Activated B cell treated with CpG ODN at 0.5 μM for 24 hours (primary cell): Measurements from ENCODE around the gene NOCT. TPM values are rescaled to one million over a fixed set of nuclear protein-coding genes. Genes with fewer than 3 reads are reported as not detected.

ENCODE experiments used
- ATAC-seq: fragments of 200-7000 bp; cut with Tn5 transposase; one replicate; pipeline ENCODE4 v1.10.0; 2021; ENCODE audit warnings: low read depth, mild to moderate bottlenecking, moderate library complexity
- CTCF ChIA-PET: fragments of 350-600 bp; sonication (Branson Sonifier 250); formaldehyde crosslinking; loops from one replicate; lab custom pipeline; 2021; ENCODE audit warnings: antibody characterized with exemption; lab: Charles Lee
- POLR2A ChIA-PET: fragments of 350-600 bp; sonication (Branson Sonifier 250); formaldehyde crosslinking; loops from one replicate; lab custom pipeline; 2021; ENCODE audit warnings: antibody characterized with exemption; lab: Charles Lee
- DNase-seq: peaks from one replicate; pipeline ENCODE4 v3.0.0; 2022
- H3K27ac Mint-ChIP-seq: one replicate; pipeline ENCODE4 v1.8.0; 2020; ENCODE audit warnings: mixed read lengths
- H3K27me3 Mint-ChIP-seq: one replicate; pipeline ENCODE4 v1.8.0; 2021; ENCODE audit warnings: mixed read lengths
- H3K36me3 Mint-ChIP-seq: one replicate; pipeline ENCODE4 v1.8.0; 2021; ENCODE audit warnings: low read depth, mixed read lengths
- H3K4me1 Mint-ChIP-seq: one replicate; pipeline ENCODE4 v1.8.0; 2021; ENCODE audit warnings: mixed read lengths
- H3K4me3 Mint-ChIP-seq: one replicate; pipeline ENCODE4 v1.8.0; 2020; ENCODE audit warnings: mild to moderate bottlenecking, mixed read lengths
- H3K9me3 Mint-ChIP-seq: one replicate; pipeline ENCODE4 v1.8.0; 2020; ENCODE audit warnings: mixed read lengths
- intact Hi-C: fragments of 100-400 bp; cut with micrococcal nuclease; formaldehyde crosslinking; loops from one replicate; pipeline ENCODE4 v1.15.1; 2024
- total RNA-seq: library from RNA; stranded (reverse); gene quantifications from 2 replicates; pipeline ENCODE4 v1.2.3, GENCODE V29; 2022
- TF ChIP-seq, protein P1 (sequence below): fragments of 200-600 bp; IDR thresholded peaks from one replicate; pipeline ENCODE4 v1.8.0; 2022; ENCODE audit warnings: antibody characterized with exemption, mild to moderate bottlenecking

Gene NOCT
- total RNA-seq, 1 donor from 2014 or later, result 9.1 TPM

- H3K4me3 Mint-ChIP-seq, result peak overlapping the region; percentile 0
- H3K27me3 Mint-ChIP-seq, result no peaks in the 10 kb centered on the region
- H3K27ac Mint-ChIP-seq, result no peak overlapping the region
- peaks cover 32% of the 10 kb centered on the region for H3K4me1 Mint-ChIP-seq
- POLR2A ChIA-PET, result interaction anchor here (0.8 to 1.1 kb wide), 4 partner anchors 15 to 270 kb away, joined by 3 to 7 read pairs (median 4); partner anchors contain the start of gene NOCT
- TF ChIP-seq, protein P1, sequence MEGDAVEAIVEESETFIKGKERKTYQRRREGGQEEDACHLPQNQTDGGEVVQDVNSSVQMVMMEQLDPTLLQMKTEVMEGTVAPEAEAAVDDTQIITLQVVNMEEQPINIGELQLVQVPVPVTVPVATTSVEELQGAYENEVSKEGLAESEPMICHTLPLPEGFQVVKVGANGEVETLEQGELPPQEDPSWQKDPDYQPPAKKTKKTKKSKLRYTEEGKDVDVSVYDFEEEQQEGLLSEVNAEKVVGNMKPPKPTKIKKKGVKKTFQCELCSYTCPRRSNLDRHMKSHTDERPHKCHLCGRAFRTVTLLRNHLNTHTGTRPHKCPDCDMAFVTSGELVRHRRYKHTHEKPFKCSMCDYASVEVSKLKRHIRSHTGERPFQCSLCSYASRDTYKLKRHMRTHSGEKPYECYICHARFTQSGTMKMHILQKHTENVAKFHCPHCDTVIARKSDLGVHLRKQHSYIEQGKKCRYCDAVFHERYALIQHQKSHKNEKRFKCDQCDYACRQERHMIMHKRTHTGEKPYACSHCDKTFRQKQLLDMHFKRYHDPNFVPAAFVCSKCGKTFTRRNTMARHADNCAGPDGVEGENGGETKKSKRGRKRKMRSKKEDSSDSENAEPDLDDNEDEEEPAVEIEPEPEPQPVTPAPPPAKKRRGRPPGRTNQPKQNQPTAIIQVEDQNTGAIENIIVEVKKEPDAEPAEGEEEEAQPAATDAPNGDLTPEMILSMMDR, result peak; percentile 60
- intact Hi-C loops, result loop anchor here (1.0 to 5.0 kb wide), 8 partner anchors 52 to 621 kb away; partner anchors contain the start of gene ELF2
- DNase-seq (peak; percentile 34), ATAC-seq (peak; percentile 75)
- H3K9me3 Mint-ChIP-seq, result no peaks in the 10 kb centered on the region
- CTCF ChIA-PET, result interaction anchor here (0.5 to 4.2 kb wide), 43 partner anchors 8 to 626 kb away, joined by 3 to 36 read pairs (median 4); partner anchors contain the start of genes NAA15, NOCT, RAB33B and SETD7
- peaks cover 8% of the 10 kb centered on the region for H3K36me3 Mint-ChIP-seq
These were observed 15.1 kb downstream of the NOCT start for GRCh38 chr4:139030614-139031235.

- no peaks in the 10 kb centered on the region for H3K9me3 Mint-ChIP-seq
- H3K36me3 Mint-ChIP-seq, result peaks cover 8% of the 10 kb centered on the region
- CTCF ChIA-PET, result interaction anchor here (0.6 kb wide), 1 partner anchor 616 kb away, joined by 3 read pairs; no protein-coding TSS in a partner anchor
- intact Hi-C loops, result no loop called here
- no peak for ATAC-seq
- POLR2A ChIA-PET, result no interaction called here
- no peaks in the 10 kb centered on the region for H3K27me3 Mint-ChIP-seq
- H3K27ac Mint-ChIP-seq, result no peak overlapping the region
- no peak overlapping the region for H3K4me3 Mint-ChIP-seq
- TF ChIP-seq, protein P1, result no peak
- DNase-seq, result no peak
- peaks cover 42% of the 10 kb centered on the region for H3K4me1 Mint-ChIP-seq
These were observed 20.1 kb downstream of the NOCT start for GRCh38 chr4:139035650-139036049.

DNA sequence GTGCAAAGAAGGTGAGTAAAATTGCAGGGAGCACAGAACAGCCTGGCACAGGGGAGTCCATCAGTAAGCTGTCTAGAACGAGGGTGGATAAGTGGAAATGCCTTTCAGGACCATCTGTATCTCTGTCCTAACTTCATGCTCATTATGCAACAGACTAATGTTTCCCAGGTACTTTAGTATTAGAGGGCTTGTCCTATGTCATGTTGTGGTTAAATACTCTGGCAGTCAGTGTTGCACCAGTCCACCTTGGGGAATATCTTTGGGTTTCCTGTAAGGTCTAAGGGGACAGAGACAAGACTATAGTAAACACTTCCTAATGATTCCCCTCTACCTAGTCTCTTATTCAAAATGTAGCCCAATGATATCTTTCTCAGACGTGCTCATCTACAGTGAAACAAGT is 21.3 kb downstream of the NOCT start:
- Mint-ChIP-seq H3K27me3 (no peaks in the 10 kb centered on the region), H3K27ac (no peak overlapping the region), H3K9me3 (no peaks in the 10 kb centered on the region), H3K4me1 (peaks cover 39% of the 10 kb centered on the region), H3K4me3 (no peak overlapping the region), H3K36me3 (peaks cover 9% of the 10 kb centered on the region)
- ChIA-PET CTCF (no interaction called here), POLR2A (no interaction called here)
- DNase-seq (no peak), ATAC-seq (no peak)
- intact Hi-C loops, result no loop called here
- TF ChIP-seq, protein P1, result no peak

- ATAC-seq (no peak), DNase-seq (no peak)
- CTCF ChIA-PET, result interaction anchor here (1.2 kb wide), 1 partner anchor 9 kb away, joined by 3 read pairs; no protein-coding TSS in a partner anchor
- intact Hi-C loops, result no loop called here
- no peaks in the 10 kb centered on the region for H3K27me3 Mint-ChIP-seq
- H3K4me1 Mint-ChIP-seq, result peaks cover 26% of the 10 kb centered on the region
- TF ChIP-seq, protein P1, result no peak
- H3K36me3 Mint-ChIP-seq, result peaks cover 21% of the 10 kb centered on the region
- POLR2A ChIA-PET, result no interaction called here
- no peak overlapping the region for H3K4me3 Mint-ChIP-seq
- no peak overlapping the region for H3K27ac Mint-ChIP-seq
- no peaks in the 10 kb centered on the region for H3K9me3 Mint-ChIP-seq
These were observed 23.4 kb downstream of the NOCT start for GRCh38 chr4:139038874-139039443.

DNA sequence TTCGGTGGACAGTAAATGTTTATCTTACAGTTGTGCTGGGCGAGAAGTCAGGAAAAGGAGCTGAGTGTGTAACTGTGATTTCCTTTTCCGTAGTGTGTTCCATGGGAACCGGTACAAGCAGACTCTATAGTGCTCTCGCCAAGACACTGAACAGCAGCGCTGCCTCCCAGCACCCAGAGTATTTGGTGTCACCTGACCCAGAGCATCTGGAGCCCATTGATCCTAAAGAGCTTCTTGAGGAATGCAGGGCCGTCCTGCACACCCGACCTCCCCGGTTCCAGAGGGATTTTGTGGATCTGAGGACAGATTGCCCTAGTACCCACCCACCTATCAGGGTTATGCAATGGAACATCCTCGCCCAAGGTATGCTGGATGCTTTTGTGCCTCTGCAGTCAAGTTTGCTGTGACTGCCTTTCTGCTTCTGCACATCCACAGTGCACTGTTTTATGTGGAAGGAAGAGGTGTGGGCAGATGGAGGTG is 27.4 kb downstream of the NOCT start:
- Mint-ChIP-seq H3K9me3 (no peaks in the 10 kb centered on the region), H3K4me3 (no peak overlapping the region), H3K27ac (no peak overlapping the region), H3K36me3 (peaks cover 43% of the 10 kb centered on the region), H3K4me1 (no peaks in the 10 kb centered on the region), H3K27me3 (no peaks in the 10 kb centered on the region)
- ChIA-PET CTCF (no interaction called here), POLR2A (interaction anchor here (0.9 kb wide), 1 partner anchor 27 kb away, joined by 7 read pairs; no protein-coding TSS in a partner anchor)
- intact Hi-C loops, result no loop called here
- TF ChIP-seq, protein P1, result no peak
- ATAC-seq (no peak), DNase-seq (no peak)
